Dedifferentiated amniotic fluid mesenchymal stem cell (primary cell): Measurements from ENCODE around the gene FAM120AOS.

Experiments used
- DNase-seq: peaks from one replicate; pipeline ENCODE4 v3.0.0-alpha.2; 2016; ENCODE audit errors: extremely low spot score

FAM120AOS gene

DNA sequence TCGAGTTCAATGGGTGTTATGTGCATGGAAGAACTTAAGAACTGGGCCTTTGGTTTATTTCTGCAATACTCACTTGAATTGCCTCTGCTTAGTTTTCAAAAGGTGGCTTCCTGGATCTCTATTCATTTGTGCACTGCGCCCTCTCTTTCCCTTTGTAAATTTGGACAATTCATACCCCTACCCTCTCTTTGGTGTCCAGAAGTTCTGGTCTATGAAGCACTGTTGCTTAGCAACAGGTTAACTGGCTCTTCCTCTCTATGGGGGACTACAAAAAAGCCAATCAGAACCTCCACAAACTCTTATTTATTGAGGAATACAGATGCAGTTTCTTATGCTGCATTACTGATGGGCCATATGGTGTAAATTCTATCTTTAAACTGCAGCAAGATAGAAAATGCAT, 15.4 kb downstream of the FAM120AOS start:
- no peak for DNase-seq

GRCh38 chr9:93436655-93437407, 16.6 kb downstream of the FAM120AOS start:
- no peak for DNase-seq

GRCh38 chr9:93436218-93436617, 17.2 kb downstream of the FAM120AOS start:
- no peak for DNase-seq

- DNase-seq, result no peak
These were observed 18.0 kb downstream of the FAM120AOS start for GRCh38 chr9:93435386-93435785.

DNA sequence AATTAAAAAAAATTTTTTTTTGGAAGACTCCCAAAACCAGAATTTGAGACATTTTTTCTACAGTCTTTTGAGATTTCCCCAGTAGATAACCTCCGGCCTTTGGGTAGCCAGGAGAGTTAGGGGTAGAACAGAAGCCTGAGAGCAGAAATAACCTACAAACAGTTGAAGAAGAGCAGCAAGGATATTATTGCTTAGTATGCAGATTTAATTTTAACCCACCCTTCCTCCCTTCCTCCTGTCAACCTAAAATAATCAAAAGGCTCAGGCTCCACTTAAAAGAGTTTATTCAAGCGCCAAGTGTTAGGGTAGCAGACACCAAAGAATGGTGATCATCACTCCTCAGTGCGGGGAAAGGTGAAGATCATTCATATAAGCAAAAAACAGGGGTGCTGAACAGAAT, 19.3 kb downstream of the FAM120AOS start:
- no peak for DNase-seq

DNA sequence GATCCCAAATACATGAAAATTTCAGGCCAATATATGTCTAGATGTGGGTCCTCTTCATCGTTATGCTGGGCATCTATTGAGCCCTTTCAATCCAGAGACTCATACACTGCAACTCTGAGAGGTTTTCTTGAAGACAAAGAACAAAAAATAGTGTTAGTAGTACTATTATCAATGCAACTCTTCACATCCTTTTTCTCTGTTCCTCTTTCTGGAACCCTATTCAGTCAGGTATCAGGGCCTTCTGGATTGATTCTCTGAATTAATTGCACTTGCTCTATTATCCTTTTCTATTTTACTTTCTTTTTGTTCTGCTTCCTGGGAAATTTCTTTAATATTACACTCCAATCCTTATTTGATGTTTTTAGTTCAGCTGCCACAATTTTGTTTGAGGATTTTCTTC, 20.4 kb downstream of the FAM120AOS start:
- no peak for DNase-seq

GRCh38 chr9:93431539-93432105, 21.8 kb downstream of the FAM120AOS start:
- no peak for DNase-seq

GRCh38 chr9:93427655-93428379, 25.6 kb downstream of the FAM120AOS start:
- no peak for DNase-seq

GRCh38 chr9:93422977-93423616, 30.3 kb downstream of the FAM120AOS start:
- DNase-seq, result no peak

- no peak for DNase-seq
These were observed 34.4 kb downstream of the FAM120AOS start for GRCh38 chr9:93419023-93419422.

DNA sequence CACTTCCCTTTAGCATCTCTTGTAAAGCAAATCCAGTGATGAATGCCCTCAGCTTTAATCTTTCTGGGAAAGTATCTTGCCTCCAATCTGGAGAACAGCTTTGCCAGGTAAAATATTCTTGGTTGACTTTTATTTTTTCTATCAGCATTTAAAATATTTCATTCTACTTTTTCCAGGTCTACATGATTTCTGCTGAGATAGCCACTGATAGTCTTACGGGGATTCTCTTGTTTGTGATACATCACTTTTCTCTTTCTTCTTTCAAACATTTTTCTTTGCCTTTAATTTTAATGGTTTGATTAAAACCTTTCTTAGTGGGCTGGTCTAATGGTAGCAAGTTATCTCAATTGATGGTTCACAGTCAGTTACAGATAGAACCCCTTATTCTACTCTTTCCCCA, 35.8 kb downstream of the FAM120AOS start:
- no peak for DNase-seq

DNA sequence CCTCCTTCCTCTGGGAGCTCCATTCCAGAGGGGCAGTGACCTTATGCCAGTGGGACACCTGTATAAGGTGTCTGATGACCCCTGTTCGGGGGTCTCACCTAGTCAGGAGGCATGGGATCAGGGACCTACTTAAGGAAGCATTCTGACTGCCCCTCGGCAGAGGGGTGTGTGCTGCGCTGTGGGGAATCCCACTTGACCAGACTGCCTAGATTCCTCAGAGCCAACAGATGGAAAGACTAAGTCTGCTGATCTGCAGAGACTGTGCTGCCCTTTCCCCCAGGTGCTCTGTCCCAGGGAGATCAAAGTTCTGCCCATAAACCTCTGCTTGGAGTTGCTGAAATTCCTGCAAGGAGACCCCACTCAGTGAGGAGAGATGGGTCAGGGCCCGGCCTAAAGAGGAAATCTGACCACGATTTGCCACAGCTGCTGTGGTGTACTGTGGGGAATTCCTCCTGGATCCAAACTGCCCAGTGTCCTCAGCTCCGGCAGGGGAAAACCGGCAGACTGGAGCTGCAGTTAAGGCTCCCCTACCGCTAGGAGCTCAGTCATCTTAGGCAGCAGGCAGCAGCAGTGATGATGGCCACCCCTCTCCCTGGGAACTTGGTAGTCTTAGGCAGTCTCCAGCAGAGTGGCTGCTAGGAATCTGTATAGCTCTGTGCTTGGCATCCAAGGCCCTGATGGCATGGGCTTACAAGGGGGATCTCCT, 36.7 kb downstream of the FAM120AOS start:
- no peak for DNase-seq

- no peak for DNase-seq
These were observed 38.1 kb downstream of the FAM120AOS start for GRCh38 chr9:93415176-93415690.

- no peak for DNase-seq
These were observed 39.9 kb downstream of the FAM120AOS start for GRCh38 chr9:93413530-93413929.

GRCh38 chr9:93406371-93406770, 47.0 kb downstream of the FAM120AOS start:
- no peak for DNase-seq

- DNase-seq, result no peak
These were observed 54.9 kb downstream of the FAM120AOS start for GRCh38 chr9:93398471-93398870.

GRCh38 chr9:93397661-93398373, 55.6 kb downstream of the FAM120AOS start:
- DNase-seq, result no peak
